ENCODE results near the gene NCAM1.

DNA sequence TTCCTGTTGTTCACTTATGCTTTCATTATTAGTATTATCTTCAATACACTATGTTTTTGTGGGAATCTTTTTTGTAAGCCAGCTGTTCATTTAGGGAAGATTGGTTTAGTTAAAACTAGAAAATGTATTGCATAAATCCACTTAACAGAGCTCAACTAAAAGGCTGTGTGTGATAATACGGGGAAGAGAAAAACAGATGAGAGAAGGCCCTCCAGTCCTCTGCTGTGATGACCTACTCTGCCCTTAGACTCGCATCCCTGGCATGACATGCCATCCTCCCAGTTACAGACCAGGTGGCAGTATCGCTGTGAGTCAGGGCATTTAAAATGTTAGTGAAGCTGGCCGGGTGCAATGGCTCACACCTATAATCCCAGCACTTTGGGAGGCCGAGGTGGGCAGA lies 179.8 kb downstream of the NCAM1 start:
- TF ChIP-seq, protein P1, sequence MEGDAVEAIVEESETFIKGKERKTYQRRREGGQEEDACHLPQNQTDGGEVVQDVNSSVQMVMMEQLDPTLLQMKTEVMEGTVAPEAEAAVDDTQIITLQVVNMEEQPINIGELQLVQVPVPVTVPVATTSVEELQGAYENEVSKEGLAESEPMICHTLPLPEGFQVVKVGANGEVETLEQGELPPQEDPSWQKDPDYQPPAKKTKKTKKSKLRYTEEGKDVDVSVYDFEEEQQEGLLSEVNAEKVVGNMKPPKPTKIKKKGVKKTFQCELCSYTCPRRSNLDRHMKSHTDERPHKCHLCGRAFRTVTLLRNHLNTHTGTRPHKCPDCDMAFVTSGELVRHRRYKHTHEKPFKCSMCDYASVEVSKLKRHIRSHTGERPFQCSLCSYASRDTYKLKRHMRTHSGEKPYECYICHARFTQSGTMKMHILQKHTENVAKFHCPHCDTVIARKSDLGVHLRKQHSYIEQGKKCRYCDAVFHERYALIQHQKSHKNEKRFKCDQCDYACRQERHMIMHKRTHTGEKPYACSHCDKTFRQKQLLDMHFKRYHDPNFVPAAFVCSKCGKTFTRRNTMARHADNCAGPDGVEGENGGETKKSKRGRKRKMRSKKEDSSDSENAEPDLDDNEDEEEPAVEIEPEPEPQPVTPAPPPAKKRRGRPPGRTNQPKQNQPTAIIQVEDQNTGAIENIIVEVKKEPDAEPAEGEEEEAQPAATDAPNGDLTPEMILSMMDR (conservative IDR thresholded peaks at IDR 0.05 in 1 of 2, IDR thresholded peaks at IDR 0.05 in 1 of 2; ENCODE audit: low read depth in 1 of 2, low read length in 2 of 2), result no peak
- TF ChIP-seq EZH2 (IDR thresholded peaks at IDR 0.05; ENCODE audit: low read length, missing control alignments), result no peak

Data from fibroblast of lung (primary cell).